ENCODE results near the gene ADAR. TPM values are rescaled to one million over a fixed set of nuclear protein-coding genes. Genes with fewer than 3 reads are reported as not detected.

The ADAR gene
- total RNA-seq, 1 donor from 2014 or later = 44.5 TPM

GRCh38 chr1:154556422-154556821 lies 51.6 kb downstream of the ADAR start:
- FAIRE-seq (no peak), DNase-seq (ENCODE audit: low read depth) (no peak)
- no peak for TF ChIP-seq CTCF (IDR thresholded peaks at IDR 0.05; ENCODE audit: insufficient read depth, low read length, severe bottlenecking)
- peak overlapping the region; percentile 63 for H3K4me3 ChIP-seq (ENCODE audit: low read depth, low read length)
- peaks cover 32% of the 10 kb centered on the region for H3K36me3 ChIP-seq (ENCODE audit: control insufficient read depth, insufficient read depth, low read length)
- no peaks in the 10 kb centered on the region for H3K27me3 ChIP-seq (ENCODE audit: control insufficient read depth, insufficient read depth, low read length)

GRCh38 chr1:154553056-154554030 lies 54.6 kb downstream of the ADAR start:
- peak; percentile 18 for FAIRE-seq
- no peak for TF ChIP-seq CTCF (IDR thresholded peaks at IDR 0.05; ENCODE audit: insufficient read depth, low read length, severe bottlenecking)
- no peaks in the 10 kb centered on the region for H3K27me3 ChIP-seq (ENCODE audit: control insufficient read depth, insufficient read depth, low read length)
- peak; percentile 85 for DNase-seq (ENCODE audit: low read depth)
- peaks cover 39% of the 10 kb centered on the region for H3K36me3 ChIP-seq (ENCODE audit: control insufficient read depth, insufficient read depth, low read length)
- no peak overlapping the region for H3K4me3 ChIP-seq (ENCODE audit: low read depth, low read length)

GRCh38 chr1:154552036-154552435 lies 56.0 kb downstream of the ADAR start:
- H3K36me3 ChIP-seq (ENCODE audit: control insufficient read depth, insufficient read depth, low read length) = peaks cover 39% of the 10 kb centered on the region
- H3K27me3 ChIP-seq (ENCODE audit: control insufficient read depth, insufficient read depth, low read length) = no peaks in the 10 kb centered on the region
- no peak for TF ChIP-seq CTCF (IDR thresholded peaks at IDR 0.05; ENCODE audit: insufficient read depth, low read length, severe bottlenecking)
- no peak for FAIRE-seq
- DNase-seq (ENCODE audit: low read depth) = no peak
- no peak overlapping the region for H3K4me3 ChIP-seq (ENCODE audit: low read depth, low read length)

GRCh38 chr1:154551474-154551873 lies 56.5 kb downstream of the ADAR start:
- H3K36me3 ChIP-seq (ENCODE audit: control insufficient read depth, insufficient read depth, low read length) = peaks cover 39% of the 10 kb centered on the region
- FAIRE-seq (no peak), DNase-seq (ENCODE audit: low read depth) (no peak)
- H3K4me3 ChIP-seq (ENCODE audit: low read depth, low read length) = no peak overlapping the region
- no peaks in the 10 kb centered on the region for H3K27me3 ChIP-seq (ENCODE audit: control insufficient read depth, insufficient read depth, low read length)
- no peak for TF ChIP-seq CTCF (IDR thresholded peaks at IDR 0.05; ENCODE audit: insufficient read depth, low read length, severe bottlenecking)

- Histone ChIP-seq H3K36me3 (ENCODE audit: control insufficient read depth, insufficient read depth, low read length) (peaks cover 37% of the 10 kb centered on the region), H3K4me3 (ENCODE audit: low read depth, low read length) (no peak overlapping the region), H3K27me3 (ENCODE audit: control insufficient read depth, insufficient read depth, low read length) (no peaks in the 10 kb centered on the region)
- DNase-seq (ENCODE audit: low read depth) (no peak), FAIRE-seq (no peak)
- no peak for TF ChIP-seq CTCF (IDR thresholded peaks at IDR 0.05; ENCODE audit: insufficient read depth, low read length, severe bottlenecking)
These were observed 57.3 kb downstream of the ADAR start for GRCh38 chr1:154550657-154551056.

All from bronchial epithelial cell (primary cell).